ENCODE results near the gene GMPR2. TPM values are rescaled to one million over a fixed set of nuclear protein-coding genes. Genes with fewer than 3 reads are reported as not detected.

Gene GMPR2
- total and polyA plus RNA-seq, 2 of the 13 experiments (the other 11 are each of a cell fraction or from before 2014, with no cell fraction given), result 210 to 273 TPM

DNA sequence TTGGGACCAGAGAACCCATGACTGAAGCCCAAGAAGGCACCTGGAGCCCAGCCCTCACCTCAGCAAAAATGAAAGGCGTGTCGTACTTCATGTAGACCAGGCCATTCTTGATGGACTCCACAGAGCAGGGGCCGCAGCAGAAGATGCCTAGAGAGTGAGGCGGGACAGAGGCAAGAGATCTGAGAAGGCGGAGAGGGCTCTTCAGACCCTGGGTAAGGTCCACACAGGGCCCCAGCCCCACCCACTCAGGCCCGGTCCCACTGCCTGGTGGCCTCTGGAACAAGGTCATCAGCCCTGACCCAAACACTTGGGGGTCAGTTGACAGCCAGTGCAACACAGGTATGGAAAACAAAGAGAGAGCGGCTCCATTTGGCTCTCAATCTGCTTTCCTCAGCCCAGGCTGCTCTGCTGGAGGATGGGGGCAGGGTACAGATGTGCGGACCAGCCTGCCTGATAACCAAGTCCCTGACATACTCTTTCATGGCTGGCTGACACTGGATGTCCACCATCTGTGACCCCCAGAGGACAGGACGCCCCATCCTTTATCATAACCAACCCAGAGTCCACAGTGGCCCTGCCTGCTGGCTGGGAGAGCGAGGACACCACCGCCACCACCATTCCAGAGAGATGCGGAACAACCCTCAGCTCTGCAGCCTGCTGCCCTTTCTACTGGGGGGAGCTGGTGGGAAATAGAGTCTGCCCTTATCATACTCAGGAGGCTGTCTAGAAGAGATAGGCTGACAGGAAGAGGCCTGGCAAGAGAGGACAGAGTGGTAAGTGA is 23.4 kb downstream of the GMPR2 start (continued):
- TF ChIP-seq RCOR2 (CRISPR knock-in tag; IDR thresholded peaks at IDR 0.05) (no peak), ZEB1 (IDR thresholded peaks at IDR 0.05; ENCODE audit: insufficient replicate concordance, low read depth) (no peak), SOX6 (IDR thresholded peaks at IDR 0.05) (no peak), SOX6 (CRISPR knock-in tag; IDR thresholded peaks at IDR 0.05) (peak; percentile 90), PHF8 (CRISPR knock-in tag; IDR thresholded peaks at IDR 0.05) (no peak), ZBTB21 (CRISPR knock-in tag; IDR thresholded peaks at IDR 0.05) (no peak), ZNF850 (CRISPR knock-in tag; conservative IDR thresholded peaks at IDR 0.05) (no peak), FLYWCH1 (CRISPR knock-in tag; IDR thresholded peaks at IDR 0.05) (no peak), PITX1 (CRISPR knock-in tag; IDR thresholded peaks at IDR 0.05) (0 out of 2 replicates have a peak, but pooled peaks have one; percentile 33), HOXD1 (CRISPR knock-in tag; IDR thresholded peaks at IDR 0.05) (no peak), ADNP (CRISPR knock-in tag; IDR thresholded peaks at IDR 0.05) (no peak), NRL (CRISPR knock-in tag; IDR thresholded peaks at IDR 0.05; ENCODE audit: borderline replicate concordance) (no peak), NONO (IDR thresholded peaks at IDR 0.05) (no peak), NONO (CRISPR knock-in tag; conservative IDR thresholded peaks at IDR 0.05) (peak; percentile 80), RNF2 (conservative IDR thresholded peaks at IDR 0.05; ENCODE audit: low read depth) (no peak), GATA4 (IDR thresholded peaks at IDR 0.05; ENCODE audit: borderline replicate concordance, low read depth) (no peak), NPAS2 (CRISPR knock-in tag; IDR thresholded peaks at IDR 0.05; ENCODE audit: borderline replicate concordance) (no peak), SNAPC2 (CRISPR knock-in tag; IDR thresholded peaks at IDR 0.05) (no peak), ZNF558 (CRISPR knock-in tag; IDR thresholded peaks at IDR 0.05; ENCODE audit: borderline replicate concordance) (0 out of 2 replicates have a peak, but pooled peaks have one; percentile 40)
- TF ChIP-seq, protein P1, sequence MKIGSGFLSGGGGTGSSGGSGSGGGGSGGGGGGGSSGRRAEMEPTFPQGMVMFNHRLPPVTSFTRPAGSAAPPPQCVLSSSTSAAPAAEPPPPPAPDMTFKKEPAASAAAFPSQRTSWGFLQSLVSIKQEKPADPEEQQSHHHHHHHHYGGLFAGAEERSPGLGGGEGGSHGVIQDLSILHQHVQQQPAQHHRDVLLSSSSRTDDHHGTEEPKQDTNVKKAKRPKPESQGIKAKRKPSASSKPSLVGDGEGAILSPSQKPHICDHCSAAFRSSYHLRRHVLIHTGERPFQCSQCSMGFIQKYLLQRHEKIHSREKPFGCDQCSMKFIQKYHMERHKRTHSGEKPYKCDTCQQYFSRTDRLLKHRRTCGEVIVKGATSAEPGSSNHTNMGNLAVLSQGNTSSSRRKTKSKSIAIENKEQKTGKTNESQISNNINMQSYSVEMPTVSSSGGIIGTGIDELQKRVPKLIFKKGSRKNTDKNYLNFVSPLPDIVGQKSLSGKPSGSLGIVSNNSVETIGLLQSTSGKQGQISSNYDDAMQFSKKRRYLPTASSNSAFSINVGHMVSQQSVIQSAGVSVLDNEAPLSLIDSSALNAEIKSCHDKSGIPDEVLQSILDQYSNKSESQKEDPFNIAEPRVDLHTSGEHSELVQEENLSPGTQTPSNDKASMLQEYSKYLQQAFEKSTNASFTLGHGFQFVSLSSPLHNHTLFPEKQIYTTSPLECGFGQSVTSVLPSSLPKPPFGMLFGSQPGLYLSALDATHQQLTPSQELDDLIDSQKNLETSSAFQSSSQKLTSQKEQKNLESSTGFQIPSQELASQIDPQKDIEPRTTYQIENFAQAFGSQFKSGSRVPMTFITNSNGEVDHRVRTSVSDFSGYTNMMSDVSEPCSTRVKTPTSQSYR (CRISPR knock-in tag; IDR thresholded peaks at IDR 0.05; ENCODE audit: borderline replicate concordance), result peak; percentile 67; the same call in 1 of the 2 replicates
- TF ChIP-seq, protein P2, sequence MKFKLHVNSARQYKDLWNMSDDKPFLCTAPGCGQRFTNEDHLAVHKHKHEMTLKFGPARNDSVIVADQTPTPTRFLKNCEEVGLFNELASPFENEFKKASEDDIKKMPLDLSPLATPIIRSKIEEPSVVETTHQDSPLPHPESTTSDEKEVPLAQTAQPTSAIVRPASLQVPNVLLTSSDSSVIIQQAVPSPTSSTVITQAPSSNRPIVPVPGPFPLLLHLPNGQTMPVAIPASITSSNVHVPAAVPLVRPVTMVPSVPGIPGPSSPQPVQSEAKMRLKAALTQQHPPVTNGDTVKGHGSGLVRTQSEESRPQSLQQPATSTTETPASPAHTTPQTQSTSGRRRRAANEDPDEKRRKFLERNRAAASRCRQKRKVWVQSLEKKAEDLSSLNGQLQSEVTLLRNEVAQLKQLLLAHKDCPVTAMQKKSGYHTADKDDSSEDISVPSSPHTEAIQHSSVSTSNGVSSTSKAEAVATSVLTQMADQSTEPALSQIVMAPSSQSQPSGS (CRISPR knock-in tag; IDR thresholded peaks at IDR 0.05), result 0 out of 2 replicates have a peak, but pooled peaks have one; percentile 28
- TF ChIP-seq, protein P3, sequence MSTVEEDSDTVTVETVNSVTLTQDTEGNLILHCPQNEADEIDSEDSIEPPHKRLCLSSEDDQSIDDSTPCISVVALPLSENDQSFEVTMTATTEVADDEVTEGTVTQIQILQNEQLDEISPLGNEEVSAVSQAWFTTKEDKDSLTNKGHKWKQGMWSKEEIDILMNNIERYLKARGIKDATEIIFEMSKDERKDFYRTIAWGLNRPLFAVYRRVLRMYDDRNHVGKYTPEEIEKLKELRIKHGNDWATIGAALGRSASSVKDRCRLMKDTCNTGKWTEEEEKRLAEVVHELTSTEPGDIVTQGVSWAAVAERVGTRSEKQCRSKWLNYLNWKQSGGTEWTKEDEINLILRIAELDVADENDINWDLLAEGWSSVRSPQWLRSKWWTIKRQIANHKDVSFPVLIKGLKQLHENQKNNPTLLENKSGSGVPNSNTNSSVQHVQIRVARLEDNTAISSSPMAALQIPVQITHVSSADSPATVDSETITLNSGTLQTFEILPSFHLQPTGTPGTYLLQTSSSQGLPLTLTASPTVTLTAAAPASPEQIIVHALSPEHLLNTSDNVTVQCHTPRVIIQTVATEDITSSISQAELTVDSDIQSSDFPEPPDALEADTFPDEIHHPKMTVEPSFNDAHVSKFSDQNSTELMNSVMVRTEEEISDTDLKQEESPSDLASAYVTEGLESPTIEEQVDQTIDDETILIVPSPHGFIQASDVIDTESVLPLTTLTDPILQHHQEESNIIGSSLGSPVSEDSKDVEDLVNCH (CRISPR knock-in tag; IDR thresholded peaks at IDR 0.05), result no peak
- TF ChIP-seq, protein P4, sequence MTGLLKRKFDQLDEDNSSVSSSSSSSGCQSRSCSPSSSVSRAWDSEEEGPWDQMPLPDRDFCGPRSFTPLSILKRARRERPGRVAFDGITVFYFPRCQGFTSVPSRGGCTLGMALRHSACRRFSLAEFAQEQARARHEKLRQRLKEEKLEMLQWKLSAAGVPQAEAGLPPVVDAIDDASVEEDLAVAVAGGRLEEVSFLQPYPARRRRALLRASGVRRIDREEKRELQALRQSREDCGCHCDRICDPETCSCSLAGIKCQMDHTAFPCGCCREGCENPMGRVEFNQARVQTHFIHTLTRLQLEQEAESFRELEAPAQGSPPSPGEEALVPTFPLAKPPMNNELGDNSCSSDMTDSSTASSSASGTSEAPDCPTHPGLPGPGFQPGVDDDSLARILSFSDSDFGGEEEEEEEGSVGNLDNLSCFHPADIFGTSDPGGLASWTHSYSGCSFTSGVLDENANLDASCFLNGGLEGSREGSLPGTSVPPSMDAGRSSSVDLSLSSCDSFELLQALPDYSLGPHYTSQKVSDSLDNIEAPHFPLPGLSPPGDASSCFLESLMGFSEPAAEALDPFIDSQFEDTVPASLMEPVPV (CRISPR knock-in tag; IDR thresholded peaks at IDR 0.05), result no peak; the same call in 1 of the 2 replicates
